ENCODE results near the gene SEMA4G. TPM values are rescaled to one million over a fixed set of nuclear protein-coding genes. Genes with fewer than 3 reads are reported as not detected.

Gene SEMA4G
- total and polyA plus RNA-seq, 2 of the 13 experiments (the other 11 are each of a cell fraction or from before 2014, with no cell fraction given) = 46.2 to 207 TPM

GRCh38 chr10:100970076-100970913 lies 991 bp downstream of the SEMA4G start (continued):
- TF ChIP-seq, protein P1, sequence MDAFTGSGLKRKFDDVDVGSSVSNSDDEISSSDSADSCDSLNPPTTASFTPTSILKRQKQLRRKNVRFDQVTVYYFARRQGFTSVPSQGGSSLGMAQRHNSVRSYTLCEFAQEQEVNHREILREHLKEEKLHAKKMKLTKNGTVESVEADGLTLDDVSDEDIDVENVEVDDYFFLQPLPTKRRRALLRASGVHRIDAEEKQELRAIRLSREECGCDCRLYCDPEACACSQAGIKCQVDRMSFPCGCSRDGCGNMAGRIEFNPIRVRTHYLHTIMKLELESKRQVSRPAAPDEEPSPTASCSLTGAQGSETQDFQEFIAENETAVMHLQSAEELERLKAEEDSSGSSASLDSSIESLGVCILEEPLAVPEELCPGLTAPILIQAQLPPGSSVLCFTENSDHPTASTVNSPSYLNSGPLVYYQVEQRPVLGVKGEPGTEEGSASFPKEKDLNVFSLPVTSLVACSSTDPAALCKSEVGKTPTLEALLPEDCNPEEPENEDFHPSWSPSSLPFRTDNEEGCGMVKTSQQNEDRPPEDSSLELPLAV (CRISPR knock-in tag; conservative IDR thresholded peaks at IDR 0.05; ENCODE audit: low read depth) = no peak
- no peak for TF ChIP-seq HHEX (CRISPR knock-in tag; IDR thresholded peaks at IDR 0.05)
- TF ChIP-seq, protein P2, sequence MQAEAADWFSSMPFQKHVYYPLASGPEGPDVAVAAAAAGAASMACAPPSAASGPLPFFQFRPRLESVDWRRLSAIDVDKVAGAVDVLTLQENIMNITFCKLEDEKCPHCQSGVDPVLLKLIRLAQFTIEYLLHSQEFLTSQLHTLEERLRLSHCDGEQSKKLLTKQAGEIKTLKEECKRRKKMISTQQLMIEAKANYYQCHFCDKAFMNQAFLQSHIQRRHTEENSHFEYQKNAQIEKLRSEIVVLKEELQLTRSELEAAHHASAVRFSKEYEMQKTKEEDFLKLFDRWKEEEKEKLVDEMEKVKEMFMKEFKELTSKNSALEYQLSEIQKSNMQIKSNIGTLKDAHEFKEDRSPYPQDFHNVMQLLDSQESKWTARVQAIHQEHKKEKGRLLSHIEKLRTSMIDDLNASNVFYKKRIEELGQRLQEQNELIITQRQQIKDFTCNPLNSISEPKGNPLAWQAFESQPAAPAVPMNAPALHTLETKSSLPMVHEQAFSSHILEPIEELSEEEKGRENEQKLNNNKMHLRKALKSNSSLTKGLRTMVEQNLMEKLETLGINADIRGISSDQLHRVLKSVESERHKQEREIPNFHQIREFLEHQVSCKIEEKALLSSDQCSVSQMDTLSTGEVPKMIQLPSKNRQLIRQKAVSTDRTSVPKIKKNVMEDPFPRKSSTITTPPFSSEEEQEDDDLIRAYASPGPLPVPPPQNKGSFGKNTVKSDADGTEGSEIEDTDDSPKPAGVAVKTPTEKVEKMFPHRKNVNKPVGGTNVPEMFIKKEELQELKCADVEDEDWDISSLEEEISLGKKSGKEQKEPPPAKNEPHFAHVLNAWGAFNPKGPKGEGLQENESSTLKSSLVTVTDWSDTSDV (CRISPR knock-in tag; IDR thresholded peaks at IDR 0.05) = no peak
- peak; percentile 61 for TF ChIP-seq ZNF746 (CRISPR knock-in tag; IDR thresholded peaks at IDR 0.05)
- no peak for TF ChIP-seq ZEB1 (IDR thresholded peaks at IDR 0.05; ENCODE audit: insufficient replicate concordance, low read depth)
- TF ChIP-seq, protein P3, sequence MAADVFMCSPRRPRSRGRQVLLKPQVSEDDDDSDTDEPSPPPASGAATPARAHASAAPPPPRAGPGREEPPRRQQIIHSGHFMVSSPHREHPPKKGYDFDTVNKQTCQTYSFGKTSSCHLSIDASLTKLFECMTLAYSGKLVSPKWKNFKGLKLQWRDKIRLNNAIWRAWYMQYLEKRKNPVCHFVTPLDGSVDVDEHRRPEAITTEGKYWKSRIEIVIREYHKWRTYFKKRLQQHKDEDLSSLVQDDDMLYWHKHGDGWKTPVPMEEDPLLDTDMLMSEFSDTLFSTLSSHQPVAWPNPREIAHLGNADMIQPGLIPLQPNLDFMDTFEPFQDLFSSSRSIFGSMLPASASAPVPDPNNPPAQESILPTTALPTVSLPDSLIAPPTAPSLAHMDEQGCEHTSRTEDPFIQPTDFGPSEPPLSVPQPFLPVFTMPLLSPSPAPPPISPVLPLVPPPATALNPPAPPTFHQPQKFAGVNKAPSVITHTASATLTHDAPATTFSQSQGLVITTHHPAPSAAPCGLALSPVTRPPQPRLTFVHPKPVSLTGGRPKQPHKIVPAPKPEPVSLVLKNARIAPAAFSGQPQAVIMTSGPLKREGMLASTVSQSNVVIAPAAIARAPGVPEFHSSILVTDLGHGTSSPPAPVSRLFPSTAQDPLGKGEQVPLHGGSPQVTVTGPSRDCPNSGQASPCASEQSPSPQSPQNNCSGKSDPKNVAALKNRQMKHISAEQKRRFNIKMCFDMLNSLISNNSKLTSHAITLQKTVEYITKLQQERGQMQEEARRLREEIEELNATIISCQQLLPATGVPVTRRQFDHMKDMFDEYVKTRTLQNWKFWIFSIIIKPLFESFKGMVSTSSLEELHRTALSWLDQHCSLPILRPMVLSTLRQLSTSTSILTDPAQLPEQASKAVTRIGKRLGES (CRISPR knock-in tag; IDR thresholded peaks at IDR 0.05; ENCODE audit: borderline replicate concordance) = no peak
- no peak for TF ChIP-seq NFYB (CRISPR knock-in tag; IDR thresholded peaks at IDR 0.05)
- no peak for TF ChIP-seq MXD4 (CRISPR knock-in tag; IDR thresholded peaks at IDR 0.05)
- TF ChIP-seq ZBTB46 (CRISPR knock-in tag; IDR thresholded peaks at IDR 0.05; ENCODE audit: borderline replicate concordance) = no peak; the same call in 1 of the 2 replicates
- no peak for TF ChIP-seq HOXA3 (CRISPR knock-in tag; IDR thresholded peaks at IDR 0.05)
- TF ChIP-seq REPIN1 (CRISPR knock-in tag; IDR thresholded peaks at IDR 0.05; ENCODE audit: borderline replicate concordance, low read depth) = no peak; the same call in 1 of the 2 replicates
- TF ChIP-seq, protein P4, sequence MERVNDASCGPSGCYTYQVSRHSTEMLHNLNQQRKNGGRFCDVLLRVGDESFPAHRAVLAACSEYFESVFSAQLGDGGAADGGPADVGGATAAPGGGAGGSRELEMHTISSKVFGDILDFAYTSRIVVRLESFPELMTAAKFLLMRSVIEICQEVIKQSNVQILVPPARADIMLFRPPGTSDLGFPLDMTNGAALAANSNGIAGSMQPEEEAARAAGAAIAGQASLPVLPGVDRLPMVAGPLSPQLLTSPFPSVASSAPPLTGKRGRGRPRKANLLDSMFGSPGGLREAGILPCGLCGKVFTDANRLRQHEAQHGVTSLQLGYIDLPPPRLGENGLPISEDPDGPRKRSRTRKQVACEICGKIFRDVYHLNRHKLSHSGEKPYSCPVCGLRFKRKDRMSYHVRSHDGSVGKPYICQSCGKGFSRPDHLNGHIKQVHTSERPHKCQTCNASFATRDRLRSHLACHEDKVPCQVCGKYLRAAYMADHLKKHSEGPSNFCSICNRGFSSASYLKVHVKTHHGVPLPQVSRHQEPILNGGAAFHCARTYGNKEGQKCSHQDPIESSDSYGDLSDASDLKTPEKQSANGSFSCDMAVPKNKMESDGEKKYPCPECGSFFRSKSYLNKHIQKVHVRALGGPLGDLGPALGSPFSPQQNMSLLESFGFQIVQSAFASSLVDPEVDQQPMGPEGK (CRISPR knock-in tag; IDR thresholded peaks at IDR 0.05) = peak; percentile 93
- peak; percentile 27; the same call in 1 of the 2 replicates for TF ChIP-seq FOXA3 (CRISPR knock-in tag; IDR thresholded peaks at IDR 0.05)
